ENCODE measurements around the gene RSPH4A.
"Not testable (repeated sequence)": the region's sequence is repeated elsewhere in the genome, so short reads cannot be mapped to it uniquely, and the experiment has no call there.

RSPH4A gene

GRCh38 chr6:116615937-116616736 lies at the start of gene RSPH4A:
TSS of gene RSPH4A (plus strand) at chr6:116616479. CDS start at chr6:116616624, 145 bp downstream.
- DNase-seq (ENCODE audit: low spot score), result peak; percentile 96

GRCh38 chr6:116568111-116568510 lies 48.2 kb upstream of the RSPH4A start:
- DNase-seq (ENCODE audit: low spot score), result no peak

GRCh38 chr6:116568821-116569755 lies 47.2 kb upstream of the RSPH4A start:
- peak; percentile 64 for DNase-seq (ENCODE audit: low spot score)

- DNase-seq (ENCODE audit: low spot score), result peak; percentile 100
These were observed 45.2 kb upstream of the RSPH4A start, which contains the start of gene RWDD1 for GRCh38 chr6:116570856-116571682. TSS of gene RWDD1 (plus strand) at chr6:116571504. CDS start at chr6:116571583, 79 bp downstream.

- no peak for DNase-seq (ENCODE audit: low spot score)
These were observed 44.6 kb upstream of the RSPH4A start for GRCh38 chr6:116571683-116572000.

- DNase-seq (ENCODE audit: low spot score), result peak; percentile 52
These were observed 44.1 kb upstream of the RSPH4A start for GRCh38 chr6:116572162-116572561.

- DNase-seq (ENCODE audit: low spot score), result no peak
These were observed 41.1 kb upstream of the RSPH4A start for GRCh38 chr6:116575227-116575626.

GRCh38 chr6:116577486-116577885 lies 38.8 kb upstream of the RSPH4A start:
- DNase-seq (ENCODE audit: low spot score), result no peak

GRCh38 chr6:116578335-116578734 lies 37.9 kb upstream of the RSPH4A start:
- DNase-seq (ENCODE audit: low spot score), result no peak

- no peak for DNase-seq (ENCODE audit: low spot score)
These were observed 37.1 kb upstream of the RSPH4A start for GRCh38 chr6:116579143-116579542.

GRCh38 chr6:116580198-116580597 lies 36.1 kb upstream of the RSPH4A start:
- no peak for DNase-seq (ENCODE audit: low spot score)

GRCh38 chr6:116586276-116586675 lies 30.0 kb upstream of the RSPH4A start:
- DNase-seq (ENCODE audit: low spot score), result no peak

- DNase-seq (ENCODE audit: low spot score), result no peak
These were observed 29.5 kb upstream of the RSPH4A start for GRCh38 chr6:116586738-116587137.

- DNase-seq (ENCODE audit: low spot score), result no peak
These were observed 21.0 kb upstream of the RSPH4A start for GRCh38 chr6:116595247-116595646.

- DNase-seq (ENCODE audit: low spot score), result no peak
These were observed 19.5 kb upstream of the RSPH4A start for GRCh38 chr6:116596815-116597214.

- DNase-seq (ENCODE audit: low spot score), result not testable (repeated sequence)
These were observed 12.4 kb upstream of the RSPH4A start for GRCh38 chr6:116603916-116604315.

- not testable (repeated sequence) for DNase-seq (ENCODE audit: low spot score)
These were observed 11.4 kb upstream of the RSPH4A start for GRCh38 chr6:116604868-116605267.

- DNase-seq (ENCODE audit: low spot score), result no peak
These were observed 10.3 kb upstream of the RSPH4A start for GRCh38 chr6:116605935-116606334.

- DNase-seq (ENCODE audit: low spot score), result no peak
These were observed 5.2 kb upstream of the RSPH4A start for GRCh38 chr6:116611056-116611455.

- peak; percentile 38 for DNase-seq (ENCODE audit: low spot score)
These were observed 416 bp downstream of the RSPH4A start for GRCh38 chr6:116616737-116617053.

GRCh38 chr6:116624036-116624805 lies 7.9 kb downstream of the RSPH4A start:
- DNase-seq (ENCODE audit: low spot score), result peak; percentile 26

Measured in kidney tubule cell (primary cell).